B cell (primary cell): Measurements from ENCODE around the gene GSTO2. TPM values are rescaled to one million over a fixed set of nuclear protein-coding genes. Genes with fewer than 3 reads are reported as not detected.

Source experiments
- ATAC-seq: fragments of 200-7000 bp; cut with Tn5 transposase; one replicate; pipeline ENCODE4 v1.10.0; 2021; ENCODE audit warnings: low read depth, mild to moderate bottlenecking, moderate number of reproducible peaks, moderate library complexity
- CTCF ChIA-PET: fragments of 350-600 bp; sonication (Branson Sonifier 250); formaldehyde crosslinking; loops from one replicate; lab custom pipeline; 2021; ENCODE audit warnings: antibody characterized with exemption, inconsistent platforms; lab: Charles Lee
- POLR2A ChIA-PET: fragments of 350-600 bp; sonication (Branson Sonifier 250); formaldehyde crosslinking; loops from one replicate; lab custom pipeline; 2021; ENCODE audit warnings: antibody characterized with exemption; lab: Charles Lee
- DNase-seq: peaks from one replicate; pipeline ENCODE4 v3.0.0; 2013
- H2AFZ ChIP-seq: 2 replicates; pipeline ENCODE4 v1.6.1; 2012; ENCODE audit warnings: mild to moderate bottlenecking, low read depth, low read length; ENCODE audit not compliant: insufficient read depth, poor library complexity, severe bottlenecking
- H3K27ac ChIP-seq, 2 donors: 1 replicate in 1 of 2; 2 replicates in 1 of 2; pipeline ENCODE4 v1.5.1; 2012 to 2013; ENCODE audit warnings: low read length in 2 of 2, mild to moderate bottlenecking in 2 of 2, moderate library complexity in 1 of 2
- H3K27me3 ChIP-seq, 4 experiments: fragments of 200-600 bp in 1 of 4; sonication (generic) in 1 of 4; replicated peaks in 1 of 4; 1 replicate in 2 of 4; 2 replicates in 2 of 4; pipeline versions ENCODE4 v1.6.1 to v1.7.0; 2013 to 2016; ENCODE audit warnings: low read length in 3 of 4, mild to moderate bottlenecking in 2 of 4, mixed read lengths in 1 of 4, moderate library complexity in 1 of 4; ENCODE audit not compliant: insufficient read depth in 4 of 4, control insufficient read depth in 3 of 4; ENCODE audit errors: control extremely low read depth in 1 of 4
- H3K36me3 ChIP-seq, 2 experiments: replicated peaks in 1 of 2; 1 replicate in 1 of 2; 2 replicates in 1 of 2; pipeline versions ENCODE4 v1.6.1 to v1.7.1; 2013; ENCODE audit warnings: low read length in 1 of 2; ENCODE audit not compliant: insufficient read depth in 2 of 2, control insufficient read depth in 1 of 2; ENCODE audit errors: control extremely low read depth in 1 of 2, extremely low read depth in 1 of 2
- H3K4me1 ChIP-seq, 2 donors: fragments of 200-600 bp in 1 of 2; sonication (generic) in 1 of 2; 1 replicate in 1 of 2; 2 replicates in 1 of 2; pipeline versions ENCODE4 v1.5.1 to v1.6.1; 2013 to 2017; ENCODE audit warnings: low read length in 2 of 2; ENCODE audit not compliant: control insufficient read depth in 2 of 2, insufficient read depth in 2 of 2
- H3K4me2 ChIP-seq: replicated peaks from 2 replicates; pipeline ENCODE3; 2012; ENCODE audit warnings: mild to moderate bottlenecking, low read depth, low read length; ENCODE audit not compliant: poor library complexity, severe bottlenecking
- H3K4me3 ChIP-seq, 5 experiments: fragments of 200-600 bp in 1 of 5; sonication (generic) in 1 of 5; 1 replicate in 3 of 5; 2 replicates in 2 of 5; pipeline versions ENCODE4 v1.5.1 to v1.7.0; 2011 to 2016; ENCODE audit warnings: low read length in 4 of 5, mild to moderate bottlenecking in 4 of 5, low read depth in 2 of 5, control low read depth in 1 of 5, moderate library complexity in 1 of 5; ENCODE audit not compliant: insufficient read depth in 1 of 5; ENCODE audit errors: control extremely low read depth in 1 of 5, extremely low read depth in 1 of 5
- H3K79me2 ChIP-seq: fragments of 200-600 bp; sonication (generic); one replicate; pipeline ENCODE4 v1.6.0; 2016; ENCODE audit warnings: low read length; ENCODE audit not compliant: control insufficient read depth, insufficient read depth
- H3K9ac ChIP-seq: fragments of 200-600 bp; sonication (generic); 2 replicates; pipeline ENCODE4 v1.6.1; 2017; ENCODE audit warnings: mild to moderate bottlenecking, low read length, moderate library complexity
- H3K9me3 ChIP-seq, 3 donors: one replicate each; pipeline versions ENCODE4 v1.6.1 to v1.7.1; 2013; ENCODE audit warnings: low read length in 2 of 3; ENCODE audit not compliant: control insufficient read depth in 2 of 3, insufficient read depth in 1 of 3; ENCODE audit errors: control extremely low read depth in 1 of 3
- H4K20me1 ChIP-seq: 2 replicates; pipeline ENCODE4 v1.6.0; 2012; ENCODE audit warnings: mild to moderate bottlenecking, low read length; ENCODE audit not compliant: insufficient read depth, control insufficient read depth, poor library complexity, severe bottlenecking
- H3K27ac Mint-ChIP-seq: one replicate; pipeline ENCODE4 v1.8.0; 2021; ENCODE audit warnings: mixed read lengths
- H3K27me3 Mint-ChIP-seq: one replicate; pipeline ENCODE4 v1.8.0; 2021; ENCODE audit warnings: mixed read lengths
- H3K4me1 Mint-ChIP-seq: one replicate; pipeline ENCODE4 v1.8.0; 2021; ENCODE audit warnings: mixed read lengths
- H3K4me3 Mint-ChIP-seq: one replicate; pipeline ENCODE4 v1.8.0; 2021; ENCODE audit warnings: mixed read lengths
- H3K9me3 Mint-ChIP-seq: one replicate; pipeline ENCODE4 v1.8.0; 2022; ENCODE audit warnings: mixed read lengths; ENCODE audit not compliant: insufficient read depth
- EZH2 ChIP-seq: IDR thresholded peaks from 2 replicates; pipeline ENCODE4 v1.6.1; 2012; ENCODE audit warnings: borderline replicate concordance, low read depth, mild to moderate bottlenecking, moderate library complexity, low read length; ENCODE audit not compliant: insufficient read depth, poor library complexity, severe bottlenecking
- WGBS: methylation state at CpG from one replicate; pipeline ENCODE4 v1.1.5; 2013; ENCODE audit warnings: missing lambda C conversion rate; ENCODE audit not compliant: insufficient coverage; 5-methylcytosine and 5-hydroxymethylcytosine counted together
- intact Hi-C: fragments of 100-400 bp; cut with micrococcal nuclease; formaldehyde crosslinking; loops from one replicate; pipeline ENCODE4 v1.10.0; 2022
- polyA plus RNA-seq: library from polyadenylated mRNA; depleted of rRNA; stranded (reverse); fragments of >200 nt; gene quantifications from 2 replicates; pipeline ENCODE4 v1.2.3, GENCODE V29; 2012
- total RNA-seq, 2 donors: library from RNA; stranded (reverse); fragments of 120-200 nt in 1 of 2; gene quantifications; 1 replicate in 1 of 2; 2 replicates in 1 of 2; pipeline versions ENCODE4 v1.2.3 to v1.2.4, GENCODE V29; 2013 to 2022
- TF ChIP-seq, protein P1 (sequence below): fragments of 200-600 bp; IDR thresholded peaks from one replicate; pipeline ENCODE4 v1.8.0; 2022; ENCODE audit warnings: antibody characterized with exemption, mild to moderate bottlenecking

Gene GSTO2
- total and polyA plus RNA-seq, 2 donors (not counting 1 experiment from before 2014, with no cell fraction given) = 0.16 to 0.89 TPM

DNA sequence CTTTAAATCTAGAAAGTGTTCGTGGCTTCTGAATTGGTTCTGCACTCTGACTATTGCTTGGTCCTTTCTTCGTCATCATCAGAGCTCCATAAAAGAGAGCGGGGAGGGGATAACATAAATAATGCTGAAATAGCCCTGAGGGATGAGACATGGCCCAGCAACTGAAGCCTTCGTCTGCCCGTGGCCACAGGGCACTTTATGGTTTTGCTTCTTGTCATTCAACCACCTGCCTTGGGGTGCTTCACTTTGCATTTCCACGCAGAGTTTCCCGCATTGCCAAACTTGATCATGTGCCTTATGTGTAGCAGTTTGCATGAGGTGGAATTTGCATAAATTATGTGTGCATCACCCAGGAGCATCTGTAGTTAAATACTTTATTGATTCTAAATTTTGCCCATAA lies 15.9 kb downstream of the GSTO2 start:
- H3K9ac ChIP-seq = no peak overlapping the region
- DNase-seq (no peak), ATAC-seq (no peak)
- no peak overlapping the region for H3K27ac ChIP-seq
- no peaks in the 10 kb centered on the region for H3K9me3 Mint-ChIP-seq
- ChIA-PET POLR2A (no interaction called here), CTCF (interaction anchor here (1.9 kb wide), 1 partner anchor 67 kb away, joined by 8 read pairs; no protein-coding TSS in a partner anchor)
- intact Hi-C loops = no loop called here
- no peak overlapping the region for H3K4me2 ChIP-seq
- 78% methylated on average over 7 of the region's 7 CpGs for WGBS
- no peaks in the 10 kb centered on the region for H3K4me1 ChIP-seq
- peaks cover 26% of the 10 kb centered on the region for H3K27me3 Mint-ChIP-seq
- no peak for TF ChIP-seq EZH2
- TF ChIP-seq, protein P1, sequence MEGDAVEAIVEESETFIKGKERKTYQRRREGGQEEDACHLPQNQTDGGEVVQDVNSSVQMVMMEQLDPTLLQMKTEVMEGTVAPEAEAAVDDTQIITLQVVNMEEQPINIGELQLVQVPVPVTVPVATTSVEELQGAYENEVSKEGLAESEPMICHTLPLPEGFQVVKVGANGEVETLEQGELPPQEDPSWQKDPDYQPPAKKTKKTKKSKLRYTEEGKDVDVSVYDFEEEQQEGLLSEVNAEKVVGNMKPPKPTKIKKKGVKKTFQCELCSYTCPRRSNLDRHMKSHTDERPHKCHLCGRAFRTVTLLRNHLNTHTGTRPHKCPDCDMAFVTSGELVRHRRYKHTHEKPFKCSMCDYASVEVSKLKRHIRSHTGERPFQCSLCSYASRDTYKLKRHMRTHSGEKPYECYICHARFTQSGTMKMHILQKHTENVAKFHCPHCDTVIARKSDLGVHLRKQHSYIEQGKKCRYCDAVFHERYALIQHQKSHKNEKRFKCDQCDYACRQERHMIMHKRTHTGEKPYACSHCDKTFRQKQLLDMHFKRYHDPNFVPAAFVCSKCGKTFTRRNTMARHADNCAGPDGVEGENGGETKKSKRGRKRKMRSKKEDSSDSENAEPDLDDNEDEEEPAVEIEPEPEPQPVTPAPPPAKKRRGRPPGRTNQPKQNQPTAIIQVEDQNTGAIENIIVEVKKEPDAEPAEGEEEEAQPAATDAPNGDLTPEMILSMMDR = no peak
- no peaks in the 10 kb centered on the region for H3K9me3 ChIP-seq
- H3K4me3 Mint-ChIP-seq = no peak overlapping the region
- no peak overlapping the region for H2AFZ ChIP-seq
- H3K4me1 Mint-ChIP-seq = no peaks in the 10 kb centered on the region
- peaks cover 0 to 9% (median 0%) of the 10 kb centered on the region in 4 experiments for H3K27me3 ChIP-seq
- H3K79me2 ChIP-seq = no peaks in the 10 kb centered on the region
- no peak overlapping the region for H3K27ac Mint-ChIP-seq
- H3K4me3 ChIP-seq = no peak overlapping the region
- H3K36me3 ChIP-seq = no peaks in the 10 kb centered on the region
- H4K20me1 ChIP-seq = no peaks in the 10 kb centered on the region

DNA sequence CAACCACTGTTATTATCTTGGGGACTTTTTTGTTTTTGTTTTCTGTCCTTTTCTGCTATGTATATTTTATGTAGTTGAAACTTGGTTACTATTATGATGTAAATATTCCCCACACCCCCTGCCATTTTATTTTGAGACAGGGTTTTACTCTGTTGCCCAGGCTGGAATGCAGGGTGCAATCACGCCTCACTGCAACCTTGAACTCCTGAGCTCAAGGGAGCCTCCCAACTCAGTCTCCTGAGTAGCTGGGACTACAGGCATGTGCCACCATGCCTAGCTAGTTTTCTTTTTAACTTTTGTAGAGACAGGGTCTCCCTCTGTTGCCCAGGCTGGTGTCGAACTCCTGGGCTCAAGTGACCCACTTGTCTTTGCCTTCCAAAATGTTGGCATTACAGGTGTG lies 18.0 kb downstream of the GSTO2 start:
- Histone ChIP-seq H3K9ac (no peak overlapping the region), H3K4me2 (no peak overlapping the region), H3K79me2 (no peaks in the 10 kb centered on the region), H4K20me1 (no peaks in the 10 kb centered on the region), H3K9me3 (no peaks in the 10 kb centered on the region), H3K36me3 (no peaks in the 10 kb centered on the region), H3K27ac (no peak overlapping the region), H3K4me1 (peaks cover 4 to 8% of the 10 kb centered on the region in 2 donors), H2AFZ (no peak overlapping the region), H3K4me3 (no peak overlapping the region), H3K27me3 (peaks cover 0 to 16% (median 4%) of the 10 kb centered on the region in 4 experiments)
- 71% methylated on average over 1 of the region's 2 CpGs for WGBS
- Mint-ChIP-seq H3K27me3 (peaks cover 39% of the 10 kb centered on the region), H3K9me3 (no peaks in the 10 kb centered on the region), H3K4me1 (peaks cover 5% of the 10 kb centered on the region), H3K4me3 (no peak overlapping the region), H3K27ac (no peak overlapping the region)
- ATAC-seq (no peak), DNase-seq (no peak)
- intact Hi-C loops = no loop called here
- TF ChIP-seq, protein P1 = no peak
- POLR2A ChIA-PET = no interaction called here
- CTCF ChIA-PET = interaction anchor here (1.0 to 1.7 kb wide), 3 partner anchors 13 to 66 kb away, joined by 3 to 12 read pairs (median 10); partner anchors contain the start of gene CFAP58
